GM21390 (cell line): ENCODE results near the gene DDC.

ENCODE experiments used
- ATAC-seq: cut with Tn5 transposase; IDR thresholded peaks from one replicate; pipeline ENCODE4 v1.9.1; 2021; ENCODE audit not compliant: unreplicated experiment

Gene DDC

DNA sequence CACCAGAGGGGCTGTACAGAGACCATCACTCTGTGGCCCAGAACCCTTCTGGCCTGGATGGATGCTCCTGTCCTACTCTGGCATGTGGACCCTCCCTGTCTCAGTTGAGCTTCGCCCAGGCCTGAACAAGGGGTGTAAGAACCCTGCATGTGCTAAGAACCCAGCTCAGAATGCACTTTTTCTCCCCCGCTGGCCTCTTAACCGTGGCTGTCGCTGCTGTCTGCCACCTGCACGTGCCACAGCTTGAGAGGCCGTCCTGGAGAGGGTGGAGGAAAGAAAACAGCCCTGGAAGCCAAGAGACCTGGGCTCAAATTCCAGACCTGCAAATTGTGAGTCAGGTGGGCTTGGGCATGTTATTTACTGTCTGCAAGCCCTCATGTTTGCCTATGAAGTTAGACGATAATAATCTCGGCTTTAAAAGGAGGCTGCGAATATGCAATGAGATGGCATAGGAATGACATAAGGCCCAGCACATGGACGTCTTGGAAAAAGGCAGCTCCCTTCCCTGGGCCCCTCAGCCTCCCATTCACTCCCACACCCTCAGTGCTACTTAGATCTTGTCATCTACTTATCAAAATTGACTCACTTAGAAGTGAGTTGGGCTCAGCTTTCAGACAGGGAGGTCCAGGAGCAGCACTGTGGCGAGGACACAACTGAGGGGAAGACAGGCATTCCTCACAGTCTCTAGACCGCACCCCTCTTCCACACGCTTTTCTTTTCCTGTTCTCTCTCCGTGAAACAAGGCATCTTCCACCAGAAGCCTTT is 146.5 kb downstream of the DDC start:
- ATAC-seq: no peak

DNA sequence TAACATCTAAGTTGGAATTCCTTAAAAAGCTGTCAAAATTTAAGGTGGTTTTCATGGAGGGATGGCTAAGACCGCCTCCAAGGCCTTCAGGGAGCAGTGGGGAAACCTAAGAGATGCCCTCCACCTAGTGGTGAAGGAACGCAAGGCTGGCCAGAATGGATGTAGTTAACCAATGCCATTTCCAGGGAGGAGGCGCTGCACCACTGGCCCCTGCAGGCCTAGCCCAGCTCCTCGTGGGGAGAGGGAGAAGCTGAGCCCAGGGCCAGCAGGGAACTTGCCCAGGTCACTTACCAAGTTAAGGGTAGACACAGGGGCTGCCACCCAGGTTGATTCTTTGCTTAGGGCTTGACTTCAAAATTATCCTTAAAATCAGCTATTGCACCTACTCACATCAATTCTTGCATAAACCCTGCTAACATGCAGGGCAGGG is 147.1 kb downstream of the DDC start:
- peak; percentile 80 for ATAC-seq

DNA sequence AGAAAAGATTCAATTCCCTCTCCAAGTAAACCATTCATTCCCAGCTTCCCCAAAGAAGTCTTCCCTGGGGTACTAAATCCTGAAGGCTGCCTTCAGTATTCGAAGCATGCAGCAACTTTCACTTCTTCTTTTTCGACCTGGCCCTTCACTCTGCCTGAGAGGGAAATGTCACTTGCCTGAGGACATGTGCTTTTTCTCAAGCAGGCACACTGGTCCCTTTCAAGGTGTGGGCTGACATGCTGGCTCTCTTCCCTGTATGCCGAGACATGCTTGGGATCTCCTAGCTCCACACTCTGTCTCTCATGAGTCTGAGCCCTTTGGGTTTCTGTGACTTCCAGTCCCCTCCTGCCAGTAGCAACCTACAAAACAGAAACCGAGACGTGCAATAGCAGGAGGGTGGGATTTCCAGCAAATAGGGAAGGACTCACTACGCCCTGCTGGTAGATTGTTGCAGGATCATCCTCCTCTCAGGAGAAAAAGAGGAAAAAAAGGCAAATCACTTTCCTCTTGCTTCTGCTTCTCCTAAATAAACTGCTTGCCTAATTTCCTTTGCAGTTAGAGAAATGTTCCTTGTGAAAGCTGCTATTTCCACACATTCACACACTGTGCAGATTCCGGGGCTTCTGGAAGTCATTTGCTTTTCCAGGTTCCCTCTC is 148.6 kb downstream of the DDC start:
- ATAC-seq: peak; percentile 83

DNA sequence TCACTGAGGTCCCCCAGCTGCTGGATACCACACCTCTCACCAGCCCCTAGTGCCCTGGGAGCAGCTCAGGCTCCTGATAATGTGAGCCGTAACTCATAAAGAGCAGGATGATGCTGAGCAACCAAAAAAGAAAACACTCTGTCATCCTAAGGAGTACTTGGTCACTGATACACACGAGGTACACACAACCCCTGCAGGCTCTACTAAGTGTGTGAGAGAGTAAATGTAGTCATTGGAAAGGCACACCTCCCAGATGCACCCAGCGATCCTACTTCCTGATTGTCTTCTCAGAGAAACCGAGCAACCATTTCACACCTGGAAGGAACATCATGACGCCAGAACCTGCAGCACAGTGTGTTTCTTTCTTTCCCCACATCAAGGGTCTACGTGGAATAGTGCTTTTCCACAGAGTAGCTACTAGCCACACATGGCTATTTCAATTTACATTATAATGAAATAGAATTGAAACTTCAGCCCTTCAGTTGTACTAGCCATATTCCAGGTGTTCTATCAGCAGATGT is 149.3 kb downstream of the DDC start:
- ATAC-seq: no peak

DNA sequence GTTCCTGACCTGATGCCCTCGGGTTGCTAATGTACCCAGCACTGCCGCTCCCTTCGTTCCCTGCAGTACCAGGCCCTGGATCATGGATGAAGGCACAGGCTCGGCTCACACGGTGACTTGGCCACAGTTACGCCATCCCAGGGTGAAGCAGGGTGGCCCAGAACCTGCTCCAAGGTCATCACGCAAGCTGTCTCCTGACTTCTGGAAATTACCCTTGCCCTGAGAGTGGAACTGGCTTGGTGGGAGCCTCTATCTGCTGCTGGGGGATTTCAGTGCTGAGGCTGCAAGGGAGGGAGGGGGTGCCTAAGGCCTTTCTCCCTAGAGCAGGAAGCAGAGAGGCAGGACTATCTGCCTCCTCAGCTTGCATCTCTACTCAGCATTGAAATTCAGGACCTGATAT is 151.6 kb downstream of the DDC start:
- no peak for ATAC-seq

DNA sequence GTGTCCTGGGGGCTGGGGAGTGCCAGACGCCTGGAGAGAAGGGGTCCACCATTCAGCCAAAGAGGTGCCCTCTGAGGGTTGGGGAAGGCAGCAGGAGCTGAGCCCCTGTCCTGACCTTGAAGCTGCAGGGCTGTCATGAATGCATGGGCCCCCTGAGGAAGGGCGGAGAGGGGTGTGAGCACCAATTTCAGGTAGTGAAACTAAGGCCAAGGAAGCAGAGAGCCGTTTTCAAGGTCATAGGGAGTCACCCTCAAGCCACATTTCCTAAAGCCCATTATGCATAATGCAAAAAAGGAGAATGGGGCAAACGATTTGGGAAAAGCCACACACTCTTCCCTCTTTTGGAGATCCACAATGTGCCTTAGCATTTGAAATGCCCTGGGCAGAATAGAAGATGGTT is 152.2 kb downstream of the DDC start:
- no peak for ATAC-seq

DNA sequence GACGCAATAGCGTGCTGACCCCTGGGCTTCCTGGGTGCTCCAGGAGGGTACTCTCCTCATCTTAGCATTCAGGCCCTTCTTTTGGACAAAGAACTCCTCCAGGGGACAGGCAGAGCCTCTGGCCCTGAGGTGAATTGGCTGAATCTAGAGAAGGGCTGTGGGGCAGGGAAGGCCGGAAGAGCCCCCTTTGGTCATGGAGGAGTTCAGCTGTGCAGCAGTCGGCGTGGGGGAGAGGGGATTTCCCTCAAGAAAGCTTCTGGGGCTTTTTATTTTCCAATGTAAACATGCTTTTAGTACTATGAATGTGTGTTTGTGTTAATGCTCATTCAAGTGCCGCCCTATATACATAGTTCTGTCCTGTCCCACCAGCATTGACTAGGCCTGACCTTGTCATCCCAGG is 153.9 kb downstream of the DDC start:
- ATAC-seq: no peak

DNA sequence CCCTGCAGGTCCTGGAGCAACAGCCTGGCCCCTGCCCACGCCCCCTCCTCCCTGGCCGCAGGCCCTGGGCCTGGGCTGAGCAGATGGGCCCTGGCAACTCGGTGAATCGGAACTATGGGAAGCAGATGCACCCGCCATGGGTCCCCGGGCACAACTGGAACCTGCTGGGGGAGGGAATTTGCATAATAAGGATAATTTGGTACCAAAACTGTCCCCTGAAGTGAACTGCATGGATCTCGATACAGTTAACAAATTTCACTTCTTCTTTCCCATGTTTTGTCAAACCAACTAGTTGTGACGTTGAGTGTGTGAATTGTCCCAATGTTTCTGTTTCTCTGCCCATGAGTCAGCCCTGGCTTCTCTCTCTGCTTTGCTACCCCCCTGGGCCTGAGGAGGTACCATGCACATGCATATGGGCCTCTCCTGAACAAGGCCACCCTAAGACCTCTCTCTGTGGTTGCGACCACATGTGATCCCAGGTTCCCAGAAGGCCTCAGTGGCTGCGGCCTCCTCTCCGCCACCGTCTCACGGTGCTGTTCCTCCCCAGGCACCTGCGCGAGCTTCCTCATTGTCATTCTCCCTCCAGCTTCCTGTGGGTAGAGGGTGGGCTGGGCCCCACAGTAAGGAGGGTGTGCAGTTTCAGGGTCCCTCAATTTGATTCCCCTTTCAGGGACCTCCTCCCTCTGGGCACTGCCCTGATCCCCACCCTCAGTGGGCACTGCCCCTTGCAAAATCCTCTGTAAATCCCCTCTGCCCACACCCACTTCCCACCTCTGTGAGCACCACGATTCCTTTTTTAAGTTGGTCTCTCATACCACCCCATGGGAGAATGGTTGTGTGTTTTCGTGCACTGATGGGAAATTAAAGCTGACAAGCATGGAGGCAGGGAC is 155.1 kb downstream of the DDC start:
- peak; percentile 54 for ATAC-seq
